Activated CD4-positive, alpha-beta T cell treated with anti-CD3 and anti-CD28 coated beads, Interleukin-2, amount 50 U/mL, for 24 hours (primary cell): ENCODE measurements around the gene SRGAP3.

ENCODE experiments used
- DNase-seq, 2 donors: peaks; one replicate each; pipeline ENCODE4 v3.0.0-alpha.2; 2020; ENCODE audit warnings: low read depth in 1 of 2, low spot score in 1 of 2

SRGAP3 gene

GRCh38 chr3:9151240-9151639 lies 98.2 kb downstream of the SRGAP3 start:
- DNase-seq, result no peak

- DNase-seq, result no peak
Observed at GRCh38 chr3:9149566-9149965, 99.9 kb downstream of the SRGAP3 start.

- no peak for DNase-seq
Observed at GRCh38 chr3:9147896-9148266, 101.6 kb downstream of the SRGAP3 start.

GRCh38 chr3:9147215-9147895 lies 102.1 kb downstream of the SRGAP3 start:
- DNase-seq, result no peak

- DNase-seq, result no peak
Observed at GRCh38 chr3:9146367-9147071, 102.9 kb downstream of the SRGAP3 start.

GRCh38 chr3:9143184-9143583 lies 106.3 kb downstream of the SRGAP3 start:
- no peak for DNase-seq

GRCh38 chr3:9142362-9142761 lies 107.1 kb downstream of the SRGAP3 start:
- DNase-seq, result no peak

GRCh38 chr3:9141928-9142289 lies 107.5 kb downstream of the SRGAP3 start:
- DNase-seq, result no peak

- DNase-seq, result no peak
Observed at GRCh38 chr3:9139366-9139765, 110.1 kb downstream of the SRGAP3 start.

- no peak for DNase-seq
Observed at GRCh38 chr3:9137676-9138075, 111.8 kb downstream of the SRGAP3 start.

- no peak for DNase-seq
Observed at GRCh38 chr3:9136746-9137465, 112.5 kb downstream of the SRGAP3 start.

- DNase-seq, result no peak
Observed at GRCh38 chr3:9135930-9136525, 113.4 kb downstream of the SRGAP3 start.

GRCh38 chr3:9135526-9135925 lies 113.9 kb downstream of the SRGAP3 start:
- no peak for DNase-seq

- DNase-seq, result no peak
Observed at GRCh38 chr3:9133656-9134055, 115.8 kb downstream of the SRGAP3 start.

- DNase-seq, result no peak
Observed at GRCh38 chr3:9130345-9131305, 118.8 kb downstream of the SRGAP3 start.

- DNase-seq, result no peak
Observed at GRCh38 chr3:9129365-9129764, 120.1 kb downstream of the SRGAP3 start.

GRCh38 chr3:9125278-9125951 lies 124.0 kb downstream of the SRGAP3 start:
- DNase-seq, result no peak

- no peak for DNase-seq
Observed at GRCh38 chr3:9124730-9125129, 124.7 kb downstream of the SRGAP3 start.

GRCh38 chr3:9123840-9124239 lies 125.6 kb downstream of the SRGAP3 start:
- DNase-seq, result no peak

GRCh38 chr3:9122732-9123364 lies 126.6 kb downstream of the SRGAP3 start:
- no peak for DNase-seq
